ENCODE data around the gene TRAPPC12.
"Not testable (repeated sequence)": the region's sequence is repeated elsewhere in the genome, so short reads cannot be mapped to it uniquely, and the experiment has no call there.

TRAPPC12 gene

DNA sequence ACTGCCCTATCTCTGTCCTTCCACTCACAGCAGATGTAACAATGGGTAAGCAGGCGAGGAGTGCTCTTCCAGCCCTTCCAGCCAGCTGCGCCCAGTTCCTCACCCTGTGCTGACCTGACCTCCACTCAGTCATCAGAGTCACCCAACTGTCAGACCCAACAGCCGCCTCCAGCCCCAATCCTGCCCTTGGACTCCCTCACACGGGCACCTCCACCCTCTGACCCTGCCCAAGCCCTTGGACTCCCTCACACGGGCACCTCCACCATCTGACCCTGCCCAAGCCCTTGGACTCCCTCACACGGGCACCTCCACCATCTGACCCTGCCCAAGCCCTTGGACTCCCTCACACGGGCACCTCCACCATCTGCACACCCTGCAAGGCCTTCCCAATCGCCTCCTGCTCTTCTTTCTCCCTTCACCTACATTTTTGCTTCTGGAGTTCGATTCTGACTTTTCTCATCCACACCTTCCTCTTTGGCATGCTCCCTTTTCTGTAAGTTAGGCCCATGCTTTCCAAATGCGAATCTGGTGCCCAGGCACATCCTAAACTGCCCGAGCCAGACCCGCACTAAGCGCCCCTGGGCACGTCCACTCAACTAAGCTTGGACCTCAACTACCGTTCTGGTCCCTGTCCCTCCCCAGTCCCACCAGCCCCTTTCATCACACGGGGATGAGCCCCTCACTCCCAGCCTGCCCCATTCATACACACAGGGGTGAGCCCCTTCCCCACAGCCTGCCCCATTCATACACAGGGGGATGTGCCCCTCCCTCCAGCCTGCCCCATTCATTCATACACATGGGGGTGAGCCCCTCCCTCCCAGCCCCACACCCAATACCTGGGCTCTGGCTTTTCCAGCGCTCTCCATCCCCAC, 17.7 kb upstream of the TRAPPC12 start:
- H3K36me3 ChIP-seq (ENCODE audit: insufficient read depth, low read length) = no peaks in the 10 kb centered on the region
- no peak overlapping the region for H3K4me2 ChIP-seq (ENCODE audit: insufficient read depth, low read length)
- no peaks in the 10 kb centered on the region for H4K20me1 ChIP-seq (ENCODE audit: insufficient read depth, low read length)
- ATAC-seq (ENCODE audit: insufficient read depth, low read depth) (no peak), DNase-seq (no peak)
- no peaks in the 10 kb centered on the region for H3K4me1 ChIP-seq (ENCODE audit: insufficient read depth, low read length)
- H3K79me2 ChIP-seq (ENCODE audit: insufficient read depth, low read length) = no peaks in the 10 kb centered on the region
- H3K27ac ChIP-seq (ENCODE audit: low read length) = no peak overlapping the region
- no peak overlapping the region for H2AFZ ChIP-seq (ENCODE audit: low read depth, low read length)
- no peak overlapping the region for H3K9ac ChIP-seq (ENCODE audit: low read depth, low read length)
- H3K9me3 ChIP-seq (ENCODE audit: insufficient read depth, low read length, severe bottlenecking) = no peaks in the 10 kb centered on the region
- no peaks in the 10 kb centered on the region for H3K27me3 ChIP-seq (ENCODE audit: insufficient read depth, low read length, poor library complexity)
- TF ChIP-seq, protein P1, sequence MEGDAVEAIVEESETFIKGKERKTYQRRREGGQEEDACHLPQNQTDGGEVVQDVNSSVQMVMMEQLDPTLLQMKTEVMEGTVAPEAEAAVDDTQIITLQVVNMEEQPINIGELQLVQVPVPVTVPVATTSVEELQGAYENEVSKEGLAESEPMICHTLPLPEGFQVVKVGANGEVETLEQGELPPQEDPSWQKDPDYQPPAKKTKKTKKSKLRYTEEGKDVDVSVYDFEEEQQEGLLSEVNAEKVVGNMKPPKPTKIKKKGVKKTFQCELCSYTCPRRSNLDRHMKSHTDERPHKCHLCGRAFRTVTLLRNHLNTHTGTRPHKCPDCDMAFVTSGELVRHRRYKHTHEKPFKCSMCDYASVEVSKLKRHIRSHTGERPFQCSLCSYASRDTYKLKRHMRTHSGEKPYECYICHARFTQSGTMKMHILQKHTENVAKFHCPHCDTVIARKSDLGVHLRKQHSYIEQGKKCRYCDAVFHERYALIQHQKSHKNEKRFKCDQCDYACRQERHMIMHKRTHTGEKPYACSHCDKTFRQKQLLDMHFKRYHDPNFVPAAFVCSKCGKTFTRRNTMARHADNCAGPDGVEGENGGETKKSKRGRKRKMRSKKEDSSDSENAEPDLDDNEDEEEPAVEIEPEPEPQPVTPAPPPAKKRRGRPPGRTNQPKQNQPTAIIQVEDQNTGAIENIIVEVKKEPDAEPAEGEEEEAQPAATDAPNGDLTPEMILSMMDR (IDR thresholded peaks at IDR 0.05; ENCODE audit: borderline replicate concordance, extremely low read depth, low read length, poor library complexity, severe bottlenecking) = no peak
- no peak for TF ChIP-seq EZH2 (IDR thresholded peaks at IDR 0.05; ENCODE audit: borderline replicate concordance, low read depth, low read length, severe bottlenecking)
- no peak overlapping the region for H3K4me3 ChIP-seq (ENCODE audit: low read depth in 1 of 2, low read length in 2 of 2)

DNA sequence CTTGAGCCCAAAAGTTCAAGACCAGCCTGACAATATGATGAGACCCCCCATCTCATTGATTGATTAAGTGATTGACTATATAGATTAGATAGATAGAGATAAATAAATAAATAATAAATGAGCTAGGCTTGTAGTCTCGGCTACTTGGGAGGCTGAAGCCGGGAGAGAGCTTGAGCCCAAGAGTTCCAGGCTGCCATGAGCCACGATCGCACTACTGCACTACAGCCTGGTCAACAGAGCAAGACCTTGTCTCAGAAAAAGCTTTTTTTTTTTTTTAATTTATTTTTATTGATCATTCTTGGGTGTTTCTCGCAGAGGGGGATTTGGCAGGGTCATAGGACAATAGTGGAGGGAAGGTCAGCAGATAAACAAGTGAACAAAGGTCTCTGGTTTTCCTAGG, 14.3 kb upstream of the TRAPPC12 start:
- DNase-seq = no peak
- no peak overlapping the region for H3K27ac ChIP-seq (ENCODE audit: low read length)
- ATAC-seq (ENCODE audit: insufficient read depth, low read depth) = no peak

DNA sequence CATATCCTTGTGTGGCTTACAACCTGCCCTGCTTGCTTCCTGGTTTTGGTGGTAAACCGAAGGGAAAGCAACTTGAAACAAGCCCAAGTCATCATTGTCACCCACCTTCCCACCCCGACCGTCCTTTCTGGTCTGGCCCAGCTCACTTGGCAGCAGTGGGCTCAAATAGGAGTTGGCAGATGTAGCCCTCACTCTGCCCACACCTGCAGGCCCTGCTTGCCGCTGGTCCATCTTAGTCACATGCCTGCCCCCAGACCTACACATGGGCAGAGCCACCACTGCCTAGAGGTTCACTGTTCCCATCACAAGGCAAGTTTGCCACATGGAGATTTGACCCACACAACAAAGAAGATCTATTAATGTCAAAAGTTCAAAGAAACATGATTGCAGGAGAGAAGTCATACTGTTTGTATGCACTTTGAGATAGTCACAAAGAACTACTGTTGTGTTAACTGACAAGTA, 11.2 kb upstream of the TRAPPC12 start:
- no peaks in the 10 kb centered on the region for H3K9me3 ChIP-seq (ENCODE audit: insufficient read depth, low read length, severe bottlenecking)
- H3K9ac ChIP-seq (ENCODE audit: low read depth, low read length) = no peak overlapping the region
- H3K4me1 ChIP-seq (ENCODE audit: insufficient read depth, low read length) = no peaks in the 10 kb centered on the region
- ATAC-seq (ENCODE audit: insufficient read depth, low read depth) (no peak), DNase-seq (no peak)
- no peak overlapping the region for H3K27ac ChIP-seq (ENCODE audit: low read length)
- no peak overlapping the region for H3K4me3 ChIP-seq (ENCODE audit: low read depth in 1 of 2, low read length in 2 of 2)
- no peaks in the 10 kb centered on the region for H3K27me3 ChIP-seq (ENCODE audit: insufficient read depth, low read length, poor library complexity)
- no peak for TF ChIP-seq EZH2 (IDR thresholded peaks at IDR 0.05; ENCODE audit: borderline replicate concordance, low read depth, low read length, severe bottlenecking)
- TF ChIP-seq, protein P1 (IDR thresholded peaks at IDR 0.05; ENCODE audit: borderline replicate concordance, extremely low read depth, low read length, poor library complexity, severe bottlenecking) = no peak
- H3K4me2 ChIP-seq (ENCODE audit: insufficient read depth, low read length) = no peak overlapping the region
- H3K36me3 ChIP-seq (ENCODE audit: insufficient read depth, low read length) = no peaks in the 10 kb centered on the region
- H2AFZ ChIP-seq (ENCODE audit: low read depth, low read length) = no peak overlapping the region
- no peaks in the 10 kb centered on the region for H4K20me1 ChIP-seq (ENCODE audit: insufficient read depth, low read length)
- H3K79me2 ChIP-seq (ENCODE audit: insufficient read depth, low read length) = no peaks in the 10 kb centered on the region

More for the DNA sequence above, 14.3 kb upstream of the TRAPPC12 start:
- Histone ChIP-seq H3K79me2 (ENCODE audit: insufficient read depth, low read length) (no peaks in the 10 kb centered on the region), H2AFZ (ENCODE audit: low read depth, low read length) (no peak overlapping the region), H3K9me3 (ENCODE audit: insufficient read depth, low read length, severe bottlenecking) (no peaks in the 10 kb centered on the region), H3K4me2 (ENCODE audit: insufficient read depth, low read length) (no peak overlapping the region), H3K4me1 (ENCODE audit: insufficient read depth, low read length) (no peaks in the 10 kb centered on the region), H3K9ac (ENCODE audit: low read depth, low read length) (no peak overlapping the region), H4K20me1 (ENCODE audit: insufficient read depth, low read length) (no peaks in the 10 kb centered on the region), H3K36me3 (ENCODE audit: insufficient read depth, low read length) (no peaks in the 10 kb centered on the region), H3K4me3 (ENCODE audit: low read depth in 1 of 2, low read length in 2 of 2) (no peak overlapping the region), H3K27me3 (ENCODE audit: insufficient read depth, low read length, poor library complexity) (no peaks in the 10 kb centered on the region)
- TF ChIP-seq EZH2 (IDR thresholded peaks at IDR 0.05; ENCODE audit: borderline replicate concordance, low read depth, low read length, severe bottlenecking) = no peak
- TF ChIP-seq, protein P1 (IDR thresholded peaks at IDR 0.05; ENCODE audit: borderline replicate concordance, extremely low read depth, low read length, poor library complexity, severe bottlenecking) = no peak

DNA sequence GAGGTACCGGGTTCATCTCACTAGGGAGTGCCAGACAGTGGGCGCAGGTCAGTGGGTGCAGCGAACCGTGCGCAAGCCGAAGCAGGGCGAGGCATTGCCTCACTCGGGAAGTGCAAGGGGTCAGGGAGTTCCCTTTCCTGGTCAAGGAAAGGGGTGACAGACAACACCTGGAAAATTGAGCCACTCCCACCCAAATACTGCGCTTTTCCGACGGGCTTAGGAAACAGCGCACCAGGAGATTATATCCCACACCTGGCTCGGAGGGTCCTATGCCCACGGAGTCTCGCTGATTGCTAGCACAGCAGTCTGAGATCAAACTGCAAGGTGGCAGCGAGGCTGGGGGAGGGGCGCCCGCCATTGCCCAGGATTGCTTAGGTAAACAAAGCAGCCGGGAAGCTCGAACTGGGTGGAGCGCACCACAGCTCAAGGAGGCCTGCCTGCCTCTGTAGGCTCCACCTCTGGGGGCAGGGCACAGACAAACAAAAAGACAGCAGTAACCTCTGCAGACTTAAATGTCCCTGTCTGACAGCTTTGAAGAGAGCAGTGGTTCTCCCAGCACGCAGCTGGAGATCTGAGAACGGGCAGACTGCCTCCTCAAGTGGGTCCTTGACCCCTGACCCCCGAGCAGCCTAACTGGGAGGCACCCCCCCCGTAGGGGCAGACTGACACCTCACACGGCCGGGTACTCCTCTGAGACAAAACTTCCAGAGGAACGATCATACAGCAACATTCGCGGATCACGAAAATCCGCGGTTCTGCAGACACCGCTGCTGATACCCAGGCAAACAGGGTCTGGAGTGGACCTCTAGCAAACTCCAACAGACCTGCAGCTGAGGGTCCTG, 9.9 kb upstream of the TRAPPC12 start:
- not testable (repeated sequence) for H3K36me3 ChIP-seq (ENCODE audit: insufficient read depth, low read length); H3K9me3 ChIP-seq (ENCODE audit: insufficient read depth, low read length, severe bottlenecking); H3K4me2 ChIP-seq (ENCODE audit: insufficient read depth, low read length); H3K79me2 ChIP-seq (ENCODE audit: insufficient read depth, low read length); H4K20me1 ChIP-seq (ENCODE audit: insufficient read depth, low read length); H3K9ac ChIP-seq (ENCODE audit: low read depth, low read length); H3K4me3 ChIP-seq (ENCODE audit: low read depth in 1 of 2, low read length in 2 of 2); H3K27me3 ChIP-seq (ENCODE audit: insufficient read depth, low read length, poor library complexity); H3K4me1 ChIP-seq (ENCODE audit: insufficient read depth, low read length); H3K27ac ChIP-seq (ENCODE audit: low read length); ATAC-seq (ENCODE audit: insufficient read depth, low read depth); H2AFZ ChIP-seq (ENCODE audit: low read depth, low read length); DNase-seq

All from DND-41 (cell line).